ENCODE data around the gene SLC39A10. TPM values are rescaled to one million over a fixed set of nuclear protein-coding genes. Genes with fewer than 3 reads are reported as not detected.

The SLC39A10 gene
- total and polyA plus RNA-seq, 9 of the 15 experiments (the other 6 are each of a cell fraction or from before 2014, with no cell fraction given): 12.5 to 40.1 (median 23.1) TPM

GRCh38 chr2:195732574-195732973 lies 75.5 kb downstream of the SLC39A10 start (continued):
- TF ChIP-seq, protein P1, sequence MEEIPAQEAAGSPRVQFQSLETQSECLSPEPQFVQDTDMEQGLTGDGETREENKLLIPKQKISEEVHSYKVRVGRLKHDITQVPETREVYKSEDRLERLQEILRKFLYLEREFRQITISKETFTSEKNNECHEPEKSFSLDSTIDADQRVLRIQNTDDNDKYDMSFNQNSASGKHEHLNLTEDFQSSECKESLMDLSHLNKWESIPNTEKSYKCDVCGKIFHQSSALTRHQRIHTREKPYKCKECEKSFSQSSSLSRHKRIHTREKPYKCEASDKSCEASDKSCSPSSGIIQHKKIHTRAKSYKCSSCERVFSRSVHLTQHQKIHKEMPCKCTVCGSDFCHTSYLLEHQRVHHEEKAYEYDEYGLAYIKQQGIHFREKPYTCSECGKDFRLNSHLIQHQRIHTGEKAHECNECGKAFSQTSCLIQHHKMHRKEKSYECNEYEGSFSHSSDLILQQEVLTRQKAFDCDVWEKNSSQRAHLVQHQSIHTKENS (CRISPR knock-in tag; IDR thresholded peaks at IDR 0.05): no peak
- TF ChIP-seq ZNF324 (CRISPR knock-in tag; IDR thresholded peaks at IDR 0.05) (no peak), CBX5 (IDR thresholded peaks at IDR 0.05; ENCODE audit: borderline replicate concordance, low read depth) (no peak), DNMT1 (IDR thresholded peaks at IDR 0.05) (no peak), EP300 (IDR thresholded peaks at IDR 0.05; ENCODE audit: low read length) (no peak), AFF1 (IDR thresholded peaks at IDR 0.05; ENCODE audit: low read depth in 1 of 2, partially characterized antibody in 2 of 2) (no peak)

GRCh38 chr2:195733831-195734230 lies 76.8 kb downstream of the SLC39A10 start:
- Histone ChIP-seq H3K36me3 (ENCODE audit: control insufficient read depth, insufficient read depth, low read length) (peaks cover 32% of the 10 kb centered on the region; the same call in 2 of the 3 replicates), H3K4me1 (replicated peaks in 1 of 2; ENCODE audit: control insufficient read depth in 2 of 2, insufficient read depth in 2 of 2, low read length in 2 of 2) (no peaks in the 10 kb centered on the region), H3K9me3 (replicated peaks; ENCODE audit: control insufficient read depth, insufficient read depth, low read depth, low read length) (no peaks in the 10 kb centered on the region), H3K4me3 (no peak overlapping the region), H3K27ac (ENCODE audit: extremely low read depth, low read depth, low read length) (no peak overlapping the region), H3K9me1 (ENCODE audit: control insufficient read depth, insufficient read depth, low read length) (no peaks in the 10 kb centered on the region), H3K79me2 (ENCODE audit: control insufficient read depth, insufficient read depth, low read length) (no peaks in the 10 kb centered on the region), H3K27me3 (ENCODE audit: control insufficient read depth in 2 of 2, insufficient read depth in 2 of 2, low read length in 2 of 2) (no peaks in the 10 kb centered on the region), H3K4me2 (ENCODE audit: insufficient read depth, low read length) (no peak overlapping the region), H4K20me1 (replicated peaks; ENCODE audit: control insufficient read depth, insufficient read depth, low read length) (no peaks in the 10 kb centered on the region), H2AFZ (ENCODE audit: low read depth, low read length) (no peak overlapping the region), H3K9ac (ENCODE audit: insufficient read depth in 1 of 2, low read depth in 2 of 2, low read length in 2 of 2) (no peak overlapping the region)
- intact Hi-C loops (cut with micrococcal nuclease) (no loop called here), in situ Hi-C loops (cut with MboI) (no loop called here)
- ChIA-PET POLR2A (no interaction called here), CTCF (ENCODE audit: low intra/inter-chr PET ratio) (no interaction called here)
- DNase-seq (ENCODE audit: extremely low read depth in 1 of 4, low spot score in 3 of 4) (no peak), ATAC-seq (no peak), FAIRE-seq (no peak)
- TF ChIP-seq HNRNPUL1 (IDR thresholded peaks at IDR 0.05; ENCODE audit: low read length) (no peak), MEF2D (tag; conservative IDR thresholded peaks at IDR 0.05; ENCODE audit: low read depth) (no peak), BACH1 (tag; IDR thresholded peaks at IDR 0.05) (no peak), POLR2B (IDR thresholded peaks at IDR 0.05; ENCODE audit: low read depth, partially characterized antibody) (no peak), BRD9 (IDR thresholded peaks at IDR 0.05; ENCODE audit: low read depth, partially characterized antibody) (no peak), THRAP3 (IDR thresholded peaks at IDR 0.05; ENCODE audit: borderline replicate concordance) (no peak), POLR3G (IDR thresholded peaks at IDR 0.05; ENCODE audit: extremely low read depth, insufficient read length, insufficient replicate concordance) (no peak)
- BruUV-seq (replicated peaks): no TSS peak

Data from K562 (cell line).